H1 (cell line): ENCODE measurements around the gene C2orf76.

ENCODE experiments used
- ASH2L ChIP-seq: fragments of 200-600, 300-600 bp; sonication (generic); IDR thresholded peaks from one replicate; pipeline ENCODE4 v1.7.1; 2017; ENCODE audit warnings: low read length
- CHD1 ChIP-seq: IDR thresholded peaks from 2 replicates; pipeline ENCODE4 v1.6.1; 2012; ENCODE audit warnings: low read depth, low read length, improper control_type of control experiment
- CHD2 ChIP-seq: IDR thresholded peaks from 2 replicates; pipeline ENCODE4 v1.6.1; 2012; ENCODE audit warnings: low read length, improper control_type of control experiment
- CTCF ChIP-seq, 3 experiments: IDR thresholded peaks; 1 replicate in 2 of 3; 2 replicates in 1 of 3; pipeline versions ENCODE4 v1.5.1 to v1.6.1; 2011; ENCODE audit warnings: low read length in 3 of 3, mild to moderate bottlenecking in 3 of 3, inconsistent platforms in 2 of 3, low read depth in 1 of 3, moderate library complexity in 1 of 3; ENCODE audit not compliant: insufficient read depth in 1 of 3; ENCODE audit errors: control extremely low read depth in 1 of 3
- EGR1 ChIP-seq: IDR thresholded peaks from 2 replicates; pipeline ENCODE4 v1.6.1; 2011; ENCODE audit warnings: low read depth, low read length, borderline replicate concordance
- EP300 ChIP-seq, 2 experiments: IDR thresholded peaks; 1 replicate in 1 of 2; 2 replicates in 1 of 2; pipeline ENCODE4 v1.6.1; 2011 to 2012; ENCODE audit warnings: low read depth in 2 of 2, low read length in 2 of 2, mild to moderate bottlenecking in 2 of 2, borderline replicate concordance in 1 of 2, inconsistent platforms in 1 of 2, moderate library complexity in 1 of 2
- EZH2 ChIP-seq: fragments of 200-600 bp; sonication (generic); IDR thresholded peaks from 2 replicates; pipeline ENCODE4 v1.7.1; 2012; ENCODE audit warnings: low read depth, mild to moderate bottlenecking, moderate library complexity, low read length, inconsistent platforms; ENCODE audit not compliant: severe bottlenecking
- MAX ChIP-seq: IDR thresholded peaks from 2 replicates; pipeline ENCODE4 v1.6.1; 2012; ENCODE audit warnings: inconsistent platforms
- POLR2A ChIP-seq, 2 experiments: IDR thresholded peaks; 1 replicate in 1 of 2; 2 replicates in 1 of 2; pipeline ENCODE4 v1.6.1; 2011; ENCODE audit warnings: low read depth in 2 of 2, low read length in 2 of 2, mild to moderate bottlenecking in 2 of 2; ENCODE audit errors: control extremely low read depth in 1 of 2
- RAD21 ChIP-seq, 2 experiments: IDR thresholded peaks in 1 of 2; conservative IDR thresholded peaks in 1 of 2; 2 replicates each; pipeline ENCODE4 v1.6.1; 2011; ENCODE audit warnings: low read depth in 2 of 2, low read length in 2 of 2, improper control_type of control experiment in 1 of 2, inconsistent platforms in 1 of 2, mild to moderate bottlenecking in 1 of 2, moderate library complexity in 1 of 2
- YY1 ChIP-seq: IDR thresholded peaks from 2 replicates; pipeline ENCODE4 v1.6.1; 2011; ENCODE audit warnings: low read depth, mild to moderate bottlenecking, low read length

- TF ChIP-seq CHD1 (no peak), ASH2L (no peak), CTCF (IDR thresholded peaks at IDR 0.05; ENCODE audit: control extremely low read depth in 1 of 3, insufficient read depth in 1 of 3, low read depth in 1 of 3, low read length in 3 of 3) (no peak), MAX (no peak), EGR1 (no peak), CHD2 (no peak), EP300 (IDR thresholded peaks at IDR 0.05; ENCODE audit: borderline replicate concordance in 1 of 2, low read depth in 2 of 2, low read length in 2 of 2) (no peak), POLR2A (IDR thresholded peaks at IDR 0.05; ENCODE audit: control extremely low read depth in 1 of 2, low read depth in 2 of 2, low read length in 2 of 2) (no peak), EZH2 (no peak), RAD21 (IDR thresholded peaks at IDR 0.05 in 1 of 2, conservative IDR thresholded peaks at IDR 0.05 in 1 of 2; ENCODE audit: low read depth in 2 of 2, low read length in 2 of 2) (no peak), YY1 (no peak)
Observed at GRCh38 chr2:119257198-119257597, 109.4 kb downstream of the C2orf76 start.
